Measurements from ENCODE around the gene PBRM1. TPM values are rescaled to one million over a fixed set of nuclear protein-coding genes. Genes with fewer than 3 reads are reported as not detected.

Gene PBRM1
- total RNA-seq, 1 experiment from 2014 or later: 40.0 TPM

- DNase-seq (ENCODE audit: low read depth, low spot score): no peak
- TF ChIP-seq EGR1 (IDR thresholded peaks at IDR 0.05; ENCODE audit: low read depth) (no peak), POLR2A (IDR thresholded peaks at IDR 0.05; ENCODE audit: borderline replicate concordance, extremely low read depth, insufficient read depth, insufficient read length) (no peak), CEBPB (IDR thresholded peaks at IDR 0.05; ENCODE audit: low read depth) (no peak), POLR2AphosphoS5 (IDR thresholded peaks at IDR 0.05; ENCODE audit: low read depth, low read length) (no peak), EZH2phosphoT487 (IDR thresholded peaks at IDR 0.05; ENCODE audit: borderline replicate concordance) (no peak), REST (IDR thresholded peaks at IDR 0.05; ENCODE audit: low read depth) (no peak), ZFX (IDR thresholded peaks at IDR 0.05) (no peak)
Observed at GRCh38 chr3:52512727-52513126, 173.0 kb downstream of the PBRM1 start.

GRCh38 chr3:52512105-52512504, 173.6 kb downstream of the PBRM1 start:
- ChIA-PET CTCF (no interaction called here), RAD21 (ENCODE audit: low non-redundant PET in 1 of 2, low total read pairs in 2 of 2, uncharacterized antibody in 2 of 2, unreplicated experiment in 2 of 2) (no interaction called here), POLR2A (no interaction called here)
- H3K4me2 ChIP-seq (ENCODE audit: low read length): no peak overlapping the region
- H3K4me1 ChIP-seq (ENCODE audit: control insufficient read depth in 1 of 2, insufficient read depth in 2 of 2, low read length in 2 of 2): peaks cover 3 to 9% of the 10 kb centered on the region in 2 experiments; a peak in 2 of 4 replicates
- ATAC-seq (no peak), DNase-seq (ENCODE audit: low read depth, low spot score) (no peak)
- no peaks in the 10 kb centered on the region for H3K79me2 ChIP-seq (ENCODE audit: insufficient read depth, low read length)
- H3K27me3 ChIP-seq (ENCODE audit: insufficient read depth, low read length): no peaks in the 10 kb centered on the region
- H3K4me3 ChIP-seq (replicated peaks in 1 of 2; ENCODE audit: low read depth in 1 of 2, low read length in 2 of 2): no peak overlapping the region
- no peaks in the 10 kb centered on the region for H4K20me1 ChIP-seq (ENCODE audit: insufficient read depth)
- H3K36me3 ChIP-seq (ENCODE audit: control insufficient read depth in 1 of 2, insufficient read depth in 2 of 2, low read length in 2 of 2): no peaks in the 10 kb centered on the region
- H2AFZ ChIP-seq (ENCODE audit: low read depth, low read length, poor library complexity, severe bottlenecking): no peak overlapping the region
- no peaks in the 10 kb centered on the region for H3K9me2 ChIP-seq (ENCODE audit: insufficient read depth)
- BruUV-seq (replicated peaks): no TSS peak
- H3K9ac ChIP-seq (ENCODE audit: low read length): no peak overlapping the region
- H3K27ac ChIP-seq (ENCODE audit: low read depth, low read length): no peak overlapping the region
- intact Hi-C loops (cut with micrococcal nuclease): no loop called here
- no peaks in the 10 kb centered on the region for H3K9me3 ChIP-seq (ENCODE audit: control insufficient read depth in 1 of 2, insufficient read depth in 1 of 2, low read depth in 1 of 2, low read length in 2 of 2)
- TF ChIP-seq SP1 (IDR thresholded peaks at IDR 0.05; ENCODE audit: low read depth) (no peak), CEBPB (IDR thresholded peaks at IDR 0.05; ENCODE audit: low read depth) (no peak), FOSL1 (IDR thresholded peaks at IDR 0.05; ENCODE audit: low read depth) (no peak), EGR1 (IDR thresholded peaks at IDR 0.05; ENCODE audit: low read depth) (no peak), SIN3A (IDR thresholded peaks at IDR 0.05; ENCODE audit: low read depth) (no peak), CBX3 (IDR thresholded peaks at IDR 0.05; ENCODE audit: low read depth) (no peak), REST (IDR thresholded peaks at IDR 0.05; ENCODE audit: low read depth) (no peak), CTCF (IDR thresholded peaks at IDR 0.05 in 2 of 3, conservative IDR thresholded peaks at IDR 0.05 in 1 of 3; ENCODE audit: borderline replicate concordance in 1 of 3, insufficient read depth in 1 of 3, low read depth in 2 of 3, low read length in 2 of 3) (no peak)

More at GRCh38 chr3:52512727-52513126, 173.0 kb downstream of the PBRM1 start:
- intact Hi-C loops (cut with micrococcal nuclease): no loop called here
- ChIA-PET CTCF (no interaction called here), RAD21 (ENCODE audit: low non-redundant PET in 1 of 2, low total read pairs in 2 of 2, uncharacterized antibody in 2 of 2, unreplicated experiment in 2 of 2) (no interaction called here), POLR2A (no interaction called here)
- BruUV-seq (replicated peaks): no TSS peak
- Histone ChIP-seq H3K4me3 (replicated peaks in 1 of 2; ENCODE audit: low read depth in 1 of 2, low read length in 2 of 2) (no peak overlapping the region), H3K27ac (ENCODE audit: low read depth, low read length) (no peak overlapping the region), H3K9me2 (ENCODE audit: insufficient read depth) (no peaks in the 10 kb centered on the region), H3K79me2 (ENCODE audit: insufficient read depth, low read length) (no peaks in the 10 kb centered on the region), H3K9me3 (ENCODE audit: control insufficient read depth in 1 of 2, insufficient read depth in 1 of 2, low read depth in 1 of 2, low read length in 2 of 2) (no peaks in the 10 kb centered on the region), H3K27me3 (ENCODE audit: insufficient read depth, low read length) (no peaks in the 10 kb centered on the region), H3K4me2 (ENCODE audit: low read length) (no peak overlapping the region), H3K9ac (ENCODE audit: low read length) (no peak overlapping the region), H3K4me1 (ENCODE audit: control insufficient read depth in 1 of 2, insufficient read depth in 2 of 2, low read length in 2 of 2) (peaks cover 0 to 6% of the 10 kb centered on the region in 2 experiments; a peak in 1 of 4 replicates), H4K20me1 (ENCODE audit: insufficient read depth) (no peaks in the 10 kb centered on the region), H2AFZ (ENCODE audit: low read depth, low read length, poor library complexity, severe bottlenecking) (no peak overlapping the region), H3K36me3 (ENCODE audit: control insufficient read depth in 1 of 2, insufficient read depth in 2 of 2, low read length in 2 of 2) (no peaks in the 10 kb centered on the region)
- no peak for ATAC-seq

Measured in HCT116 (cell line).